PFSK-1 (cell line): ENCODE results near the gene NDUFS3.

Source experiments
- FOXP2 ChIP-seq: optimal IDR thresholded peaks from 2 replicates; pipeline ENCODE3; 2011; ENCODE audit warnings: borderline replicate concordance, control low read depth, inconsistent platforms; ENCODE audit not compliant: insufficient read depth; ENCODE audit errors: extremely low read length, extremely low read depth
- POLR2AphosphoS5 ChIP-seq: IDR thresholded peaks from 2 replicates; pipeline ENCODE4 v1.6.1; 2012; ENCODE audit warnings: low read depth, mild to moderate bottlenecking, control low read depth, low read length, moderate library complexity
- REST ChIP-seq, 2 experiments: IDR thresholded peaks; 2 replicates each; pipeline versions ENCODE4 v1.6.1 to v1.8.0; 2011 to 2012; ENCODE audit warnings: low read depth in 2 of 2, low read length in 2 of 2, control low read depth in 1 of 2, inconsistent platforms in 1 of 2, mild to moderate bottlenecking in 1 of 2, moderate library complexity in 1 of 2; ENCODE audit not compliant: insufficient read depth in 1 of 2
- SIN3A ChIP-seq: IDR thresholded peaks from 2 replicates; pipeline ENCODE4 v1.6.1; 2012; ENCODE audit warnings: mild to moderate bottlenecking, low read length, moderate library complexity, borderline replicate concordance; ENCODE audit not compliant: insufficient read depth
- TAF1 ChIP-seq: IDR thresholded peaks from 2 replicates; pipeline ENCODE4 v1.6.1; 2012; ENCODE audit warnings: low read length, control low read depth, borderline replicate concordance; ENCODE audit not compliant: insufficient read depth

- TF ChIP-seq POLR2AphosphoS5, result no peak
- no peak for TF ChIP-seq SIN3A
- TF ChIP-seq TAF1, result no peak
- no peak for TF ChIP-seq REST (IDR thresholded peaks at IDR 0.05; ENCODE audit: insufficient read depth in 1 of 2, low read depth in 2 of 2, low read length in 2 of 2)
- no peak for TF ChIP-seq FOXP2
These were observed 42.0 kb upstream of the NDUFS3 start for GRCh38 chr11:47536915-47537314.
